T-helper 17 cell (primary cell): ENCODE data around the gene ACBD6. TPM values are rescaled to one million over a fixed set of nuclear protein-coding genes. Genes with fewer than 3 reads are reported as not detected.
"Not testable (repeated sequence)": the region's sequence is repeated elsewhere in the genome, so short reads cannot be mapped to it uniquely, and the experiment has no call there.

ENCODE experiments used
- ATAC-seq: fragments of 150-1000 bp; cut with Tn5 transposase; 2 replicates; pipeline ENCODE4 v1.10.0; 2021; ENCODE audit warnings: mild to moderate bottlenecking, moderate library complexity
- DNase-seq, 3 donors: peaks; one replicate each; pipeline versions ENCODE4 v3.0.0 to v3.0.0-alpha.2; 2020 to 2021
- H3K9me3 ChIP-seq: one replicate; pipeline ENCODE4 v1.7.0; 2013; ENCODE audit warnings: low read length, mild to moderate bottlenecking; ENCODE audit not compliant: control insufficient read depth, poor library complexity, severe bottlenecking
- H3K27ac Mint-ChIP-seq: one replicate; pipeline ENCODE4 v1.8.0; 2022; ENCODE audit warnings: mild to moderate bottlenecking, moderate library complexity, mixed read lengths
- H3K27me3 Mint-ChIP-seq: one replicate; pipeline ENCODE4 v1.8.0; 2022; ENCODE audit warnings: mixed read lengths
- H3K36me3 Mint-ChIP-seq: one replicate; pipeline ENCODE4 v1.8.0; 2022; ENCODE audit warnings: low read depth, mixed read lengths
- H3K4me1 Mint-ChIP-seq: one replicate; pipeline ENCODE4 v1.8.0; 2022; ENCODE audit warnings: mild to moderate bottlenecking, mixed read lengths
- H3K4me3 Mint-ChIP-seq: one replicate; pipeline ENCODE4 v1.8.0; 2022; ENCODE audit warnings: mild to moderate bottlenecking, moderate library complexity, mixed read lengths
- total RNA-seq, 4 donors: library from RNA in 2 of 4; stranded (reverse) in 2 of 4; gene quantifications; one replicate each; pipeline ENCODE4 v1.2.3 and lab custom pipeline; 2022 to 2026

ACBD6 gene, protein sequence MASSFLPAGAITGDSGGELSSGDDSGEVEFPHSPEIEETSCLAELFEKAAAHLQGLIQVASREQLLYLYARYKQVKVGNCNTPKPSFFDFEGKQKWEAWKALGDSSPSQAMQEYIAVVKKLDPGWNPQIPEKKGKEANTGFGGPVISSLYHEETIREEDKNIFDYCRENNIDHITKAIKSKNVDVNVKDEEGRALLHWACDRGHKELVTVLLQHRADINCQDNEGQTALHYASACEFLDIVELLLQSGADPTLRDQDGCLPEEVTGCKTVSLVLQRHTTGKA
- total RNA-seq (10 to 100 TPM; 28.9 to 33.1 TPM), total RNA-seq (lab: John Stamatoyannopoulos, UW) (39.0 to 69.8 reads per million in 2 donors)

GRCh38 chr1:180502361-180503279 lies at the start of gene ACBD6:
ACBD6 (minus strand) TSS chr1:180502577; CDS start chr1:180502266, 311 bp downstream.
- H3K4me1 Mint-ChIP-seq = peaks cover 27% of the 10 kb centered on the region
- DNase-seq = peak; percentile 57 to 80 (median 63)
- H3K36me3 Mint-ChIP-seq = no peaks in the 10 kb centered on the region
- peak; percentile 91 for ATAC-seq
- H3K27ac Mint-ChIP-seq = peak within 1 kb of the TSS; percentile 96
- H3K27me3 Mint-ChIP-seq = no peaks in the 10 kb centered on the region
- no peaks in the 10 kb centered on the region for H3K9me3 ChIP-seq
- peak within 1 kb of the TSS; percentile 94 for H3K4me3 Mint-ChIP-seq

DNA sequence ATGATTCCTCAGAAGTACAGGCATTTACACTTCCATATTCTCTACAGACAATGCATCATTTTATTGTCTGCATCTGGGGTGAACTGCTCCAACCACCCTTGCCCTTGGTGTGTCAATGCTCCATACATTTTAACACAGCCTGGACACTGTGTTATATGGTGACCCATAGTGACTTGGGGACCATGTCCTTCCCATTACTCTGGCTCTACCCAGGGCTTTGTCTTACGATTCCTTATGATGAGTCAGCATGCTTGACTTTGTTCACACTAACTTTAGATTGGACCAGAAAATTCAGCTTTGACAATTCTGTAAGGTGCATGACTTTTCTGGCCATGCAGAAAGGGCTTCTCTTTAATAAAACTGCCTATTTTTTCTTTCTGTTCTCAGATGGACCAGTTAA lies 49.6 kb upstream of the ACBD6 start:
- no peak for ATAC-seq
- H3K9me3 ChIP-seq = no peaks in the 10 kb centered on the region
- Mint-ChIP-seq H3K4me3 (no peak overlapping the region), H3K27ac (no peak overlapping the region), H3K27me3 (peaks cover 27% of the 10 kb centered on the region), H3K36me3 (no peaks in the 10 kb centered on the region), H3K4me1 (no peaks in the 10 kb centered on the region)
- DNase-seq = no peak

DNA sequence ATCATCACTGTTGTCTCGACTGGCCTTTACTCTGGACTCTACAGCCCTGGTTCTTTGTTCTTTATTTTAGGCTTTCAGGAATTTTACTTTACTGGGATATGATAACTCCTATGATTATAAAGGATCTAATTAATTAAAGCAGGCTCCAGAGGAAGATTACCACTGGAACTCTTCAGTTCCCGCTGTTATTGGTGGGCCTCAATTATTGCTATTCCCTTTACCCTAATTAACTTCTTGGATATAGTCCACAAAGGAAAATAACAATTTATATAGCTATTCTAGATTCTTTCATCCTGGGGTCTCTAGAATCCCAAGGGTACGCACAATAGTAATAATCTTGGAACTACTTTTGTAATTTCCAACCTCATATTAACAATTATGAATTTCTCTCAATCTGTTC lies 47.9 kb upstream of the ACBD6 start:
- ATAC-seq (no peak), DNase-seq (no peak)
- no peak overlapping the region for H3K27ac Mint-ChIP-seq
- no peak overlapping the region for H3K4me3 Mint-ChIP-seq
- H3K36me3 Mint-ChIP-seq = no peaks in the 10 kb centered on the region
- peaks cover 13% of the 10 kb centered on the region for H3K27me3 Mint-ChIP-seq
- no peaks in the 10 kb centered on the region for H3K9me3 ChIP-seq
- no peaks in the 10 kb centered on the region for H3K4me1 Mint-ChIP-seq

GRCh38 chr1:180549770-180550169 lies 47.4 kb upstream of the ACBD6 start:
- H3K36me3 Mint-ChIP-seq, H3K27ac Mint-ChIP-seq: not testable (repeated sequence)

DNA sequence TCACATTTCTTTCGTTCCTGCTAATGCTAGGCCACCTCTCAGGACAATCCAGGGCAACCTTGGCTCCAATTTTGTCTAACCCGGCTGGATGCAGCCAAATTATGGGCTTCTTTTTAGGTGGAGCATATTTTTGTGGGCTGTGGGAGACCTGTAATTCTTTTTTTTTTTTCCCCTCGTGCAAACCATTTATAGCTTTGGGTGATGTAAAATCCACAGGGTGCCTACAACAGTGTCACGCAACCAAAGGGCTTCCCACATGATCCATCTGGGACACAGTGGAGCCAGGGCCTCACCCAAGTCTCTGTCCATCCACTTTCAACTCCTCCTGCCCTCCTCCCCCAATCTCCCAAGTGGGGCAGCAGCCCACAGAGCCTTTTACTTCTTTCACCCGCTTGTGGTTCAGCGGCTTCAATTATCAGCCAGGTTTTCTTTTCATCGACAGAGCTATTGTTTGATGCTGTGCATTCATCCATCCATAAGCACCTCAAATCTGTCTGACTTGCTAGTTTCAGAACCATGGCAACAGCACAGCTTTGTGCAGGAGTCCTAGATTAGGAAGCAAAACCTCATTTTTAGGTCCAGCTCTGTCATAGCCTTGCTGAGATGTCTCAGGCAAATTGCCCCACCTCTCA lies 46.4 kb upstream of the ACBD6 start:
- no peak for DNase-seq
- H3K9me3 ChIP-seq = no peaks in the 10 kb centered on the region
- Mint-ChIP-seq H3K4me3 (no peak overlapping the region), H3K36me3 (no peaks in the 10 kb centered on the region), H3K4me1 (no peaks in the 10 kb centered on the region), H3K27me3 (peaks cover 27% of the 10 kb centered on the region), H3K27ac (no peak overlapping the region)
- no peak for ATAC-seq

More at GRCh38 chr1:180549770-180550169, 47.4 kb upstream of the ACBD6 start:
- DNase-seq, H3K4me1 Mint-ChIP-seq, H3K4me3 Mint-ChIP-seq, ATAC-seq, H3K9me3 ChIP-seq: not testable (repeated sequence)
- H3K27me3 Mint-ChIP-seq = peaks cover 18% of the 10 kb centered on the region

DNA sequence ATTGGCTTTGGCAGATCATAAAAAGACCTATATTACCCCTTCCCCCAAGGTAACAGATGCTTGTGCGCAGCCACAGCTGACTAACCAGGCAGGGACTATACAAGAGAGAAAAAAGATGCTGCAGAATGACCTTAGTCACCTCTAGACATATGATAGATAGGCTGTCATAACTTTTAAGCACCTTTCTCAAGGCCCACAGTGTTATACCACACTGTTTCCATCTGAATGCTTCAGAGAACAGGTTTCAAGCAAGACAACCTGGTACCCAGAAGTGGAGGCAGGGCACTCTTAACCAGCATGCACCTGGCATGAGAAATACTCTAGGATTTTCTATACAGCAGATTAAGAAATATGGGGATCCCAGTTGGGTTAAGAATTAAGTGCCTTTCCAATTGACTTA lies 43.6 kb upstream of the ACBD6 start:
- no peak for ATAC-seq

GRCh38 chr1:180544050-180544449 lies 41.7 kb upstream of the ACBD6 start:
- H3K4me3 Mint-ChIP-seq = no peak overlapping the region
- DNase-seq (no peak), ATAC-seq (no peak)
- no peaks in the 10 kb centered on the region for H3K4me1 Mint-ChIP-seq
- no peak overlapping the region for H3K27ac Mint-ChIP-seq
- no peaks in the 10 kb centered on the region for H3K36me3 Mint-ChIP-seq
- H3K27me3 Mint-ChIP-seq = peaks cover 27% of the 10 kb centered on the region
- no peaks in the 10 kb centered on the region for H3K9me3 ChIP-seq

More for the DNA sequence above, 43.6 kb upstream of the ACBD6 start:
- H3K9me3 ChIP-seq = no peaks in the 10 kb centered on the region
- H3K36me3 Mint-ChIP-seq = no peaks in the 10 kb centered on the region
- no peak overlapping the region for H3K4me3 Mint-ChIP-seq
- peaks cover 30% of the 10 kb centered on the region for H3K27me3 Mint-ChIP-seq
- H3K4me1 Mint-ChIP-seq = no peaks in the 10 kb centered on the region
- DNase-seq = no peak
- no peak overlapping the region for H3K27ac Mint-ChIP-seq

GRCh38 chr1:180542838-180543145 lies 40.4 kb upstream of the ACBD6 start:
- H3K4me1 Mint-ChIP-seq = no peaks in the 10 kb centered on the region
- peaks cover 35% of the 10 kb centered on the region for H3K27me3 Mint-ChIP-seq
- H3K36me3 Mint-ChIP-seq = no peaks in the 10 kb centered on the region
- H3K27ac Mint-ChIP-seq = no peak overlapping the region
- no peak for DNase-seq
- H3K4me3 Mint-ChIP-seq = no peak overlapping the region
- no peak for ATAC-seq
- no peaks in the 10 kb centered on the region for H3K9me3 ChIP-seq

DNA sequence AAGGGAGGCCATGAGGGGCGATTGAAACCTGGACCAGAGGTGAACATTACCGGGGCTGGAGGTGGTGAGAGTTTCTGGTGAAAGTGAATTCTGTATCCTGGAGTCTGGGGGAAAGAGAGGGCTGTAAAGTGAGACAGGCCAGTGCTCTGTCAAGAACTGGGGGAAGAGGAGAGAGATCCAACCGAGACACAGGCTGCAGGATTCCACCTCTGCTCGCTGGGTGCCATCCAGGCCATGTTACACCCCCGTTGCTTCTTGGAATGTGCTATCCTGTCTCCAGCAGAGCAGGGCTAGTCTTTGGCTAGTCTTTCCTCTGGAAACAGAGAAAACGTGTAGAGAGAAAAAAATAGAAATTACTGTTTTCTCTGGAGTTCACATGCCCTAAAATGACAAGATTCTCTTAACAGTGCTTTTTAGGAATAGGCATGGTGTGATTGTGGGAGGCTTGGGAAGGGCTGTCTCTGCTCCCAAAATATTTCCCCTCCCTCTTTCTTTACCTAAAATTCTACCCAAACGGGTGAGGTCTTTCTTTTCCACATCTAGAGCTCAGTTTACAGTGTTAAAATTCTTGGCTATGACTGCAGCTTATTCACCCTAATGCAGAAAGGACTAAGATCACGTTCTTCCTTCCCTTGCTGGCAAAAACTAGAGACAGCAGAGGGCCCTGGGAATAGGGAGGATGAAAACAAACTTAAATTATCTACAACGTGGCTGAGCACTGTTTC lies 39.9 kb upstream of the ACBD6 start:
- H3K9me3 ChIP-seq = no peaks in the 10 kb centered on the region
- no peak for ATAC-seq
- H3K27me3 Mint-ChIP-seq = peaks cover 35% of the 10 kb centered on the region
- H3K27ac Mint-ChIP-seq = no peak overlapping the region
- no peaks in the 10 kb centered on the region for H3K36me3 Mint-ChIP-seq
- H3K4me1 Mint-ChIP-seq = no peaks in the 10 kb centered on the region
- H3K4me3 Mint-ChIP-seq = no peak overlapping the region
- DNase-seq = no peak

- no peak overlapping the region for H3K27ac Mint-ChIP-seq
- H3K36me3 Mint-ChIP-seq = no peaks in the 10 kb centered on the region
- DNase-seq (no peak), ATAC-seq (no peak)
- H3K4me1 Mint-ChIP-seq = no peaks in the 10 kb centered on the region
- H3K9me3 ChIP-seq = no peaks in the 10 kb centered on the region
- no peak overlapping the region for H3K4me3 Mint-ChIP-seq
- peaks cover 35% of the 10 kb centered on the region for H3K27me3 Mint-ChIP-seq
These were observed 38.6 kb upstream of the ACBD6 start for GRCh38 chr1:180540697-180541594.

DNA sequence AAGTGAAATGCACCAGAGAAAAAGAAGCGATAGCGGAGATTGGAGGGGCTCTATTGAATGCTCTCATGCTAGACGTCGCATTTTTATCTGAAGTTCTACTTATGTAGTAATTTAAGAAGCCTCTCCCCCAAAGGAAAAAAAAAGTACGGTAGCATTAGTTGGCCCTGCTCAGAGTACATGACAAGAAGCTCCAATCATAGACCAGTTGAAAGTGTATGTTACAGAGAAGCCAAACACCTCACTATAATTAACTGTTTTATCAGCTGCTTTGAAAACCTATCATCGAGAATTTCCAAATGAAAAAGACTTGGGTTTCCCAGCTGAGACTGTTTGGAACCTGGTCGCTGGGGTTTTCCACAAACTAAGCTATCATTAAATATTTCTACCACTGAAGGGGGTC lies 36.8 kb upstream of the ACBD6 start:
- H3K27me3 Mint-ChIP-seq = peaks cover 34% of the 10 kb centered on the region
- DNase-seq (no peak), ATAC-seq (no peak)
- no peak overlapping the region for H3K4me3 Mint-ChIP-seq
- no peaks in the 10 kb centered on the region for H3K4me1 Mint-ChIP-seq
- no peaks in the 10 kb centered on the region for H3K36me3 Mint-ChIP-seq
- H3K27ac Mint-ChIP-seq = no peak overlapping the region
- no peaks in the 10 kb centered on the region for H3K9me3 ChIP-seq

- Mint-ChIP-seq H3K27me3 (peaks cover 44% of the 10 kb centered on the region), H3K4me3 (no peak overlapping the region), H3K27ac (no peak overlapping the region), H3K36me3 (no peaks in the 10 kb centered on the region), H3K4me1 (peaks cover 5% of the 10 kb centered on the region)
- ATAC-seq = no peak
- DNase-seq = no peak
- no peaks in the 10 kb centered on the region for H3K9me3 ChIP-seq
These were observed 34.5 kb upstream of the ACBD6 start for GRCh38 chr1:180536821-180537372.
